Epithelial cell of proximal tubule (primary cell): ENCODE data around the gene PTPRN2. TPM values are rescaled to one million over a fixed set of nuclear protein-coding genes. Genes with fewer than 3 reads are reported as not detected.

Experiments used
- DNase-seq: peaks from one replicate; pipeline ENCODE4 v3.0.0-alpha.2; 2011; ENCODE audit warnings: low read depth
- H3K4me3 ChIP-seq: 2 replicates; pipeline ENCODE4 v1.5.1; 2011; ENCODE audit warnings: low read depth, mild to moderate bottlenecking, low read length
- CTCF ChIP-seq: conservative IDR thresholded peaks from 2 replicates; pipeline ENCODE4 v1.5.1; 2012; ENCODE audit warnings: low read depth, mild to moderate bottlenecking, low read length
- total RNA-seq: library from RNA; depleted of rRNA; stranded (reverse); fragments of >200 nt; gene quantifications from 2 replicates; pipeline ENCODE4 v1.2.3, GENCODE V29; 2015

The PTPRN2 gene
- total RNA-seq, 1 donor from 2014 or later: 2.8 TPM

GRCh38 chr7:157998884-157999552, 588.6 kb downstream of the PTPRN2 start:
- TF ChIP-seq CTCF: no peak
- no peak overlapping the region for H3K4me3 ChIP-seq
- DNase-seq: no peak

GRCh38 chr7:157997471-157997870, 590.2 kb downstream of the PTPRN2 start:
- no peak overlapping the region for H3K4me3 ChIP-seq
- no peak for TF ChIP-seq CTCF
- DNase-seq: no peak

- no peak overlapping the region for H3K4me3 ChIP-seq
- DNase-seq: no peak
- TF ChIP-seq CTCF: no peak
Measured at GRCh38 chr7:157997080-157997440, 590.6 kb downstream of the PTPRN2 start.

- TF ChIP-seq CTCF: no peak
- DNase-seq: no peak
- H3K4me3 ChIP-seq: no peak overlapping the region
Measured at GRCh38 chr7:157996359-157997079, 591.1 kb downstream of the PTPRN2 start.

- no peak overlapping the region for H3K4me3 ChIP-seq
- TF ChIP-seq CTCF: no peak
Measured at GRCh38 chr7:157995815-157996214, 591.8 kb downstream of the PTPRN2 start.

GRCh38 chr7:157994319-157994718, 593.3 kb downstream of the PTPRN2 start:
- H3K4me3 ChIP-seq: no peak overlapping the region
- no peak for TF ChIP-seq CTCF
- DNase-seq: no peak

More at GRCh38 chr7:157995815-157996214, 591.8 kb downstream of the PTPRN2 start:
- no peak for DNase-seq
